HL-60 (cell line): ENCODE measurements around the gene KMT2E.

Experiments used
- CTCF ChIP-seq: IDR thresholded peaks from one replicate; pipeline ENCODE4 v1.5.1; 2011; ENCODE audit warnings: low read length, control low read depth, inconsistent platforms; ENCODE audit not compliant: insufficient read depth
- GABPA ChIP-seq: IDR thresholded peaks from 2 replicates; pipeline ENCODE4 v1.6.1; 2012; ENCODE audit warnings: low read depth
- POLR2AphosphoS5 ChIP-seq: IDR thresholded peaks from 2 replicates; pipeline ENCODE4 v1.6.1; 2012; ENCODE audit warnings: low read depth
- REST ChIP-seq: IDR thresholded peaks from 2 replicates; pipeline ENCODE4 v1.6.1; 2012; ENCODE audit warnings: low read depth; ENCODE audit not compliant: insufficient replicate concordance
- SPI1 ChIP-seq: IDR thresholded peaks from 2 replicates; pipeline ENCODE4 v1.6.1; 2012; ENCODE audit warnings: low read depth, mild to moderate bottlenecking, borderline replicate concordance

DNA sequence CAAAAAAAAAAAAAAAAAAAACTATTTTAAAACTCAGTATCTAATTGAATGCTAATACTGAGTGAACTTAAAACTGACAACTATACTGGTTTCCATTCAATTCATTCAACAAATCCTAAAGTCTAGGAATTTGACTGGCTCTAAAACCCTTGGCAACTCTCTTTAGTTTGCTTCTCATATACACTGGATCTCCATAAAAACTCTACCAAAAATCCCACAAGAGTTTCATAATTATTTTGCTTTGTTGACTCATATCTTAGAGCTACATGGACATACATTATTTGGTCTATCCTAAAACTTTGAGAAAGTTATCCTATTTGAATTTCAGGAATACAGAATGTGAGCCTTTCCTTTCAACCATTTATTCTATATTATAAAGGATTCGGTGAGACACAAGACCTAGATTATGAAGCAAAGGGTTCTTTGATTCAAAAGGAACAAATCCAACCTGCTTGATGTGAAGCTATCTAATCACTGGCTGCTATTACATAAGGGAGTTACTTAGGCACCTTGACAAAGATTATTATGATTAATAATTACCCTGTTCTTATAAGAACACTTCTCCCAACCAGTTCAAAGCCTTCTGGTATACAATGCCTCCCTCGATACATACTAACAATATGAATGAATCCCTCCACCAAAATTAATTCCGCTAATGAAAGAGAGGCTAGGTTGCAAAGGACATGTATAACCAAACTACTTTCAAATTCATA is 15.8 kb upstream of the KMT2E start:
- TF ChIP-seq CTCF (no peak), POLR2AphosphoS5 (no peak), GABPA (no peak), REST (no peak), SPI1 (no peak)
